Progenitor cell of endocrine pancreas (in vitro differentiated cells): ENCODE data around the gene SSBP2. TPM values are rescaled to one million over a fixed set of nuclear protein-coding genes. Genes with fewer than 3 reads are reported as not detected.
A peak's percentile ranks its signal among the peaks of the same experiment; 100 is the strongest.
"Not testable (repeated sequence)": the region's sequence is repeated elsewhere in the genome, so short reads cannot be mapped to it uniquely, and the experiment has no call there.

Source experiments
- DNase-seq: peaks from one replicate; pipeline ENCODE4 v3.0.0; 2021; ENCODE audit warnings: low spot score; ENCODE audit not compliant: unreplicated experiment
- H3K27ac Mint-ChIP-seq: 2 replicates; pipeline ENCODE4 v1.8.0; 2021; ENCODE audit warnings: mild to moderate bottlenecking, moderate library complexity, mixed read lengths
- H3K27me3 Mint-ChIP-seq: 2 replicates; pipeline ENCODE4 v1.8.0; 2021; ENCODE audit warnings: mixed read lengths
- H3K36me3 Mint-ChIP-seq: 2 replicates; pipeline ENCODE4 v1.8.0; 2022; ENCODE audit warnings: mixed read lengths; ENCODE audit not compliant: insufficient read depth
- H3K4me1 Mint-ChIP-seq: 2 replicates; pipeline ENCODE4 v1.8.0; 2021; ENCODE audit warnings: low read depth, mixed read lengths
- H3K4me3 Mint-ChIP-seq: 2 replicates; pipeline ENCODE4 v1.8.0; 2021; ENCODE audit warnings: low read depth, mild to moderate bottlenecking, moderate library complexity, mixed read lengths
- H3K9me3 Mint-ChIP-seq: 2 replicates; pipeline ENCODE4 v1.8.0; 2021; ENCODE audit warnings: low read depth, mixed read lengths
- CTCF ChIP-seq: fragments of 200-600 bp; sonication (generic); IDR thresholded peaks from one replicate; pipeline ENCODE4 v1.5.0; 2021; ENCODE audit warnings: antibody characterized with exemption, mild to moderate bottlenecking; ENCODE audit not compliant: unreplicated experiment
- total RNA-seq: library from RNA; stranded (reverse); gene quantifications from 2 replicates; pipeline ENCODE4 v1.2.1, GENCODE V29; 2021

SSBP2 gene
- total RNA-seq, 1 donor from 2014 or later, result 66.6 TPM

DNA sequence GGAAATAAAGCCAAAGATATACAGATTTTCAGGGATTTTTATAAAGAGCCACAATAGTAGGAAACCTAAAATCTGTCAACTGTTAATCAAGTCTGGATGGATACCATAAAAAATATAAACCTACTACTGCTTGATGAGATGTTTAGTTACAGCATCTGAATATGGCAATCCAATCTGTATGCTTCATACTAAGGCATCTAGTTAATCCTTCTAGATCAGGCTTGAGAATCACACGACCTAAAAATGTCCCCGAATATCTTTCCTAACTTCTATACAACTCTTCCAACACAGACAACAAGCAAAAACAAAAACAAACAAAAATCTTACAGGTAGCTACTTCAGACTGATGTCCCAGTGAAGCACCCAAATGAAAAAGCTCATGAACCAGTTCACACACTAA is 29.8 kb downstream of the SSBP2 start:
- Mint-ChIP-seq H3K4me1 (peaks cover 42% of the 10 kb centered on the region), H3K4me3 (no peak overlapping the region), H3K9me3 (no peaks in the 10 kb centered on the region), H3K27me3 (peaks cover 6% of the 10 kb centered on the region), H3K36me3 (no peaks in the 10 kb centered on the region), H3K27ac (no peak overlapping the region)
- TF ChIP-seq CTCF, result no peak
- no peak for DNase-seq

DNA sequence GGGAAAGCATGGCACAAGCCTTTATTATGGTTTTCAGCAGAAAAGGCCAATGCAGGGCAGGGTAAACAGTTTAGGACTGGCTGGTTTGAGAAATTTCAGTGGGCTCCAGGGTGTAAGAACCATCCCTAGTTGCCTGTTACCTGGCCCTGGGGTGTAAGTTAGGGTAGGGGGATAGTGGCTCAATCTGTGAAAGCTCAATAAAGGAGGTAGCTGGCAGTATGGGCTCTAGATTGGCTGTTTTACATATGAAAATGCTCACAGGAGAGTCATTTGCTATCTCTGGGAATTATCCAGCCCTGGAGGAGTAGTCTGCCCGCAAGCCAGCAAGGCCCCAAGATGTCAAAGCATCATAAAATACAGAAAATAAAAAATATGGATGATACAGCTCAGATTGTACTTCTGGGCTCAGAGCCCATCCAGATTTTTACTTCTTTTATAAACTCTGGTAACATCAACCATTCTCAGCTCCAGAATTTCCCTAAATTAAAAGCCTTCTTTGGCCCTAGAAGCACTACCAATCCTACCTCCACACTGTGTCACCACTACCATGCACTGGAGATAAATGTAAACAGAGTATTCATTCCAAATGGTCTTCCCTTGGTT is 31.1 kb downstream of the SSBP2 start:
- TF ChIP-seq CTCF, result no peak
- Mint-ChIP-seq H3K9me3 (no peaks in the 10 kb centered on the region), H3K4me3 (no peak overlapping the region), H3K27me3 (peaks cover 6% of the 10 kb centered on the region), H3K4me1 (peaks cover 46% of the 10 kb centered on the region), H3K27ac (no peak overlapping the region), H3K36me3 (no peaks in the 10 kb centered on the region)
- no peak for DNase-seq

- TF ChIP-seq CTCF, result no peak
- Mint-ChIP-seq H3K27ac (peak overlapping the region; percentile 39), H3K9me3 (no peaks in the 10 kb centered on the region), H3K27me3 (peaks cover 6% of the 10 kb centered on the region), H3K4me3 (peak overlapping the region; percentile 0), H3K36me3 (peaks cover 2% of the 10 kb centered on the region), H3K4me1 (peaks cover 46% of the 10 kb centered on the region)
- DNase-seq, result no peak
Observed at GRCh38 chr5:81718300-81718699, 32.6 kb downstream of the SSBP2 start.

GRCh38 chr5:81717860-81718259 is 33.0 kb downstream of the SSBP2 start:
- Mint-ChIP-seq H3K4me3 (peak overlapping the region; percentile 0), H3K27ac (peak overlapping the region; percentile 39), H3K9me3 (no peaks in the 10 kb centered on the region), H3K36me3 (peaks cover 2% of the 10 kb centered on the region), H3K4me1 (peaks cover 46% of the 10 kb centered on the region), H3K27me3 (peaks cover 6% of the 10 kb centered on the region)
- DNase-seq, result no peak
- no peak for TF ChIP-seq CTCF

- DNase-seq, result no peak
- Mint-ChIP-seq H3K27ac (no peak overlapping the region), H3K4me3 (no peak overlapping the region), H3K9me3 (no peaks in the 10 kb centered on the region), H3K4me1 (peaks cover 44% of the 10 kb centered on the region), H3K27me3 (peaks cover 6% of the 10 kb centered on the region), H3K36me3 (peaks cover 2% of the 10 kb centered on the region)
- no peak for TF ChIP-seq CTCF
Observed at GRCh38 chr5:81717226-81717625, 33.7 kb downstream of the SSBP2 start.

DNA sequence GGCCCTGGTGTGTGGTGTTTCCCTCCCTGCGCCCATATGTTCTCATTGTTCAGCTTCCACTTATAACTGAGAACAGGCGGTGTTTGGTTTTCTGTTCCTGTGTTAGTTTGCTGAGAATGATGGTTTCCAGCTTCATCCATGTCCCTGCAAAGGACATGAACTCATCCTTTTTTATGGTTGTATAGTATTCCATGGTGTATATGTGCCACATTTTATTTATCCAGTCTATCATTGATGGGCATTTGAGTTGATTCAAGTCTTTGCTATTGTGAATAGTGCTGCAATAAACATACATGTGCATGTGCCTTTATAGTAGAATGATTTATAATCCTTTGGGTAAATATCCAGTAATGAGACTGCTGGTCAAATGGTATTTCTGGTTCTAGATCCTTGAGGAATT is 36.8 kb downstream of the SSBP2 start:
- not testable (repeated sequence) for H3K4me3 Mint-ChIP-seq, DNase-seq, H3K9me3 Mint-ChIP-seq, H3K36me3 Mint-ChIP-seq, H3K27ac Mint-ChIP-seq
- H3K27me3 Mint-ChIP-seq, result peaks cover 11% of the 10 kb centered on the region
- peaks cover 34% of the 10 kb centered on the region for H3K4me1 Mint-ChIP-seq
